ENCODE results near the gene GPC6.
A peak's percentile ranks its signal among the peaks of the same experiment; 100 is the strongest.

Gene GPC6

GRCh38 chr13:93338030-93338429 is 111.4 kb downstream of the GPC6 start:
- Histone ChIP-seq H4K8ac (ENCODE audit: low read depth, low read length) (no peak overlapping the region), H3K36me3 (ENCODE audit: control insufficient read depth, insufficient read depth, low read length) (no peaks in the 10 kb centered on the region), H3K18ac (ENCODE audit: low read length) (no peak overlapping the region), H3K4me3 (ENCODE audit: low read length) (no peak overlapping the region), H3K4me2 (ENCODE audit: low read length) (no peak overlapping the region), H3K79me1 (ENCODE audit: low read length) (peaks cover 11% of the 10 kb centered on the region), H2BK5ac (ENCODE audit: low read length) (no peak overlapping the region), H2AK5ac (ENCODE audit: low read length) (no peak overlapping the region), H3K79me2 (ENCODE audit: control insufficient read depth, insufficient read depth, low read length) (peaks cover 16% of the 10 kb centered on the region), H3K27ac (ENCODE audit: low read depth, low read length) (no peak overlapping the region), H2BK15ac (replicated peaks; ENCODE audit: low read depth) (no peak overlapping the region), H3K23ac (ENCODE audit: low read length) (no peak overlapping the region), H3K4me1 (ENCODE audit: control insufficient read depth, low read depth, low read length) (no peaks in the 10 kb centered on the region), H3K56ac (ENCODE audit: low read length) (no peak overlapping the region), H3K9ac (ENCODE audit: low read length) (no peak overlapping the region), H3K27me3 (ENCODE audit: insufficient read depth, low read length, poor library complexity) (no peaks in the 10 kb centered on the region), H2BK120ac (ENCODE audit: low read depth, low read length) (no peak overlapping the region), H4K5ac (ENCODE audit: low read length) (no peak overlapping the region), H3K4ac (ENCODE audit: low read depth, low read length) (no peak overlapping the region)
- DNase-seq = no peak
- no CpG with 5 or more reads among the region's 5 CpGs for WGBS (ENCODE audit: extremely low coverage, insufficient coverage, low lambda C conversion rate)

GRCh38 chr13:93338906-93339305 is 112.3 kb downstream of the GPC6 start:
- Histone ChIP-seq H3K23ac (ENCODE audit: low read length) (no peak overlapping the region), H3K27me3 (ENCODE audit: insufficient read depth, low read length, poor library complexity) (no peaks in the 10 kb centered on the region), H4K8ac (ENCODE audit: low read depth, low read length) (no peak overlapping the region), H3K4ac (ENCODE audit: low read depth, low read length) (no peak overlapping the region), H2BK5ac (ENCODE audit: low read length) (no peak overlapping the region), H3K4me1 (ENCODE audit: control insufficient read depth, low read depth, low read length) (peaks cover 3% of the 10 kb centered on the region), H3K9ac (ENCODE audit: low read length) (no peak overlapping the region), H3K18ac (ENCODE audit: low read length) (no peak overlapping the region), H3K4me2 (ENCODE audit: low read length) (no peak overlapping the region), H3K79me1 (ENCODE audit: low read length) (peaks cover 14% of the 10 kb centered on the region), H3K79me2 (ENCODE audit: control insufficient read depth, insufficient read depth, low read length) (peaks cover 19% of the 10 kb centered on the region), H2BK15ac (replicated peaks; ENCODE audit: low read depth) (no peak overlapping the region), H4K5ac (ENCODE audit: low read length) (no peak overlapping the region), H2BK120ac (ENCODE audit: low read depth, low read length) (no peak overlapping the region), H3K36me3 (ENCODE audit: control insufficient read depth, insufficient read depth, low read length) (no peaks in the 10 kb centered on the region), H3K27ac (ENCODE audit: low read depth, low read length) (peak overlapping the region; percentile 31), H3K4me3 (ENCODE audit: low read length) (no peak overlapping the region), H3K56ac (ENCODE audit: low read length) (no peak overlapping the region), H2AK5ac (ENCODE audit: low read length) (no peak overlapping the region)
- DNase-seq = no peak
- WGBS (ENCODE audit: extremely low coverage, insufficient coverage, low lambda C conversion rate) = no CpG with 5 or more reads among the region's 2 CpGs

GRCh38 chr13:93339550-93339949 is 112.9 kb downstream of the GPC6 start:
- no peak overlapping the region for H2AK5ac ChIP-seq (ENCODE audit: low read length)
- DNase-seq = no peak
- no peak overlapping the region for H2BK5ac ChIP-seq (ENCODE audit: low read length)
- no peaks in the 10 kb centered on the region for H3K27me3 ChIP-seq (ENCODE audit: insufficient read depth, low read length, poor library complexity)
- peaks cover 9% of the 10 kb centered on the region for H3K4me1 ChIP-seq (ENCODE audit: control insufficient read depth, low read depth, low read length)
- no peak overlapping the region for H3K4ac ChIP-seq (ENCODE audit: low read depth, low read length)
- no peak overlapping the region for H3K4me2 ChIP-seq (ENCODE audit: low read length)
- no peak overlapping the region for H3K27ac ChIP-seq (ENCODE audit: low read depth, low read length)
- no peak overlapping the region for H3K4me3 ChIP-seq (ENCODE audit: low read length)
- H2BK120ac ChIP-seq (ENCODE audit: low read depth, low read length) = no peak overlapping the region
- no peak overlapping the region for H3K9ac ChIP-seq (ENCODE audit: low read length)
- H3K56ac ChIP-seq (ENCODE audit: low read length) = no peak overlapping the region
- H2BK15ac ChIP-seq (replicated peaks; ENCODE audit: low read depth) = no peak overlapping the region
- peaks cover 15% of the 10 kb centered on the region for H3K79me1 ChIP-seq (ENCODE audit: low read length)
- no peak overlapping the region for H4K5ac ChIP-seq (ENCODE audit: low read length)
- H3K79me2 ChIP-seq (ENCODE audit: control insufficient read depth, insufficient read depth, low read length) = peaks cover 19% of the 10 kb centered on the region
- no peak overlapping the region for H3K23ac ChIP-seq (ENCODE audit: low read length)
- no peaks in the 10 kb centered on the region for H3K36me3 ChIP-seq (ENCODE audit: control insufficient read depth, insufficient read depth, low read length)
- H3K18ac ChIP-seq (ENCODE audit: low read length) = no peak overlapping the region
- whole genome bisulfite sequencing (ENCODE audit: extremely low coverage, insufficient coverage, low lambda C conversion rate) = no CpG with 5 or more reads among the region's 4 CpGs
- no peak overlapping the region for H4K8ac ChIP-seq (ENCODE audit: low read depth, low read length)

GRCh38 chr13:93341517-93341916 is 114.9 kb downstream of the GPC6 start:
- H3K27ac ChIP-seq (ENCODE audit: low read depth, low read length) = no peak overlapping the region
- H3K36me3 ChIP-seq (ENCODE audit: control insufficient read depth, insufficient read depth, low read length) = no peaks in the 10 kb centered on the region
- no peak overlapping the region for H3K9ac ChIP-seq (ENCODE audit: low read length)
- H3K23ac ChIP-seq (ENCODE audit: low read length) = no peak overlapping the region
- no peak overlapping the region for H3K18ac ChIP-seq (ENCODE audit: low read length)
- H3K79me2 ChIP-seq (ENCODE audit: control insufficient read depth, insufficient read depth, low read length) = peaks cover 17% of the 10 kb centered on the region
- no peak overlapping the region for H2AK5ac ChIP-seq (ENCODE audit: low read length)
- no peak overlapping the region for H3K4me2 ChIP-seq (ENCODE audit: low read length)
- no peak overlapping the region for H3K56ac ChIP-seq (ENCODE audit: low read length)
- H3K4ac ChIP-seq (ENCODE audit: low read depth, low read length) = no peak overlapping the region
- no peak overlapping the region for H2BK120ac ChIP-seq (ENCODE audit: low read depth, low read length)
- DNase-seq = no peak
- H3K27me3 ChIP-seq (ENCODE audit: insufficient read depth, low read length, poor library complexity) = no peaks in the 10 kb centered on the region
- no peak overlapping the region for H4K8ac ChIP-seq (ENCODE audit: low read depth, low read length)
- H3K79me1 ChIP-seq (ENCODE audit: low read length) = peaks cover 18% of the 10 kb centered on the region
- no peak overlapping the region for H2BK15ac ChIP-seq (replicated peaks; ENCODE audit: low read depth)
- peaks cover 11% of the 10 kb centered on the region for H3K4me1 ChIP-seq (ENCODE audit: control insufficient read depth, low read depth, low read length)
- H2BK5ac ChIP-seq (ENCODE audit: low read length) = no peak overlapping the region
- no CpG with 5 or more reads among the region's 4 CpGs for WGBS (ENCODE audit: extremely low coverage, insufficient coverage, low lambda C conversion rate)
- H4K5ac ChIP-seq (ENCODE audit: low read length) = no peak overlapping the region
- H3K4me3 ChIP-seq (ENCODE audit: low read length) = no peak overlapping the region

- Histone ChIP-seq H3K4ac (ENCODE audit: low read depth, low read length) (no peak overlapping the region), H2BK120ac (ENCODE audit: low read depth, low read length) (no peak overlapping the region), H2BK15ac (replicated peaks; ENCODE audit: low read depth) (no peak overlapping the region), H3K23ac (ENCODE audit: low read length) (no peak overlapping the region), H3K4me1 (ENCODE audit: control insufficient read depth, low read depth, low read length) (peaks cover 11% of the 10 kb centered on the region), H3K36me3 (ENCODE audit: control insufficient read depth, insufficient read depth, low read length) (no peaks in the 10 kb centered on the region), H3K4me2 (ENCODE audit: low read length) (no peak overlapping the region), H3K27ac (ENCODE audit: low read depth, low read length) (no peak overlapping the region), H3K79me1 (ENCODE audit: low read length) (peaks cover 18% of the 10 kb centered on the region), H2AK5ac (ENCODE audit: low read length) (no peak overlapping the region), H3K9ac (ENCODE audit: low read length) (no peak overlapping the region), H4K5ac (ENCODE audit: low read length) (no peak overlapping the region), H3K4me3 (ENCODE audit: low read length) (no peak overlapping the region), H4K8ac (ENCODE audit: low read depth, low read length) (no peak overlapping the region), H3K27me3 (ENCODE audit: insufficient read depth, low read length, poor library complexity) (no peaks in the 10 kb centered on the region), H3K79me2 (ENCODE audit: control insufficient read depth, insufficient read depth, low read length) (peaks cover 18% of the 10 kb centered on the region), H3K56ac (ENCODE audit: low read length) (no peak overlapping the region), H3K18ac (ENCODE audit: low read length) (no peak overlapping the region), H2BK5ac (ENCODE audit: low read length) (no peak overlapping the region)
- WGBS (ENCODE audit: extremely low coverage, insufficient coverage, low lambda C conversion rate) = no CpG with 5 or more reads among the region's 4 CpGs
- no peak for DNase-seq
Observed at GRCh38 chr13:93343097-93343496, 116.5 kb downstream of the GPC6 start.

GRCh38 chr13:93344048-93344705 is 117.6 kb downstream of the GPC6 start:
- H3K4me1 ChIP-seq (ENCODE audit: control insufficient read depth, low read depth, low read length) = peaks cover 11% of the 10 kb centered on the region
- H3K27me3 ChIP-seq (ENCODE audit: insufficient read depth, low read length, poor library complexity) = no peaks in the 10 kb centered on the region
- H3K56ac ChIP-seq (ENCODE audit: low read length) = no peak overlapping the region
- no peak overlapping the region for H4K5ac ChIP-seq (ENCODE audit: low read length)
- no peak overlapping the region for H2AK5ac ChIP-seq (ENCODE audit: low read length)
- H2BK5ac ChIP-seq (ENCODE audit: low read length) = no peak overlapping the region
- no peak overlapping the region for H3K4me3 ChIP-seq (ENCODE audit: low read length)
- no peak overlapping the region for H4K8ac ChIP-seq (ENCODE audit: low read depth, low read length)
- H2BK15ac ChIP-seq (replicated peaks; ENCODE audit: low read depth) = no peak overlapping the region
- no peak overlapping the region for H3K18ac ChIP-seq (ENCODE audit: low read length)
- WGBS (ENCODE audit: extremely low coverage, insufficient coverage, low lambda C conversion rate) = no CpG with 5 or more reads among the region's 3 CpGs
- no peak overlapping the region for H3K4me2 ChIP-seq (ENCODE audit: low read length)
- H3K27ac ChIP-seq (ENCODE audit: low read depth, low read length) = no peak overlapping the region
- peaks cover 16% of the 10 kb centered on the region for H3K79me2 ChIP-seq (ENCODE audit: control insufficient read depth, insufficient read depth, low read length)
- H3K23ac ChIP-seq (ENCODE audit: low read length) = no peak overlapping the region
- H3K79me1 ChIP-seq (ENCODE audit: low read length) = peaks cover 15% of the 10 kb centered on the region
- no peak overlapping the region for H3K4ac ChIP-seq (ENCODE audit: low read depth, low read length)
- no peak overlapping the region for H3K9ac ChIP-seq (ENCODE audit: low read length)
- H3K36me3 ChIP-seq (ENCODE audit: control insufficient read depth, insufficient read depth, low read length) = no peaks in the 10 kb centered on the region
- DNase-seq = peak; percentile 34
- no peak overlapping the region for H2BK120ac ChIP-seq (ENCODE audit: low read depth, low read length)

All from mesendoderm (in vitro differentiated cells).